Common myeloid progenitor, CD34-positive (primary cell): ENCODE results near the gene TFCP2L1.
"Not testable (repeated sequence)": the region's sequence is repeated elsewhere in the genome, so short reads cannot be mapped to it uniquely, and the experiment has no call there.

ENCODE experiments used
- CTCF ChIA-PET: fragments of 350-600 bp; sonication (Branson Sonifier 250); formaldehyde crosslinking; loops from one replicate; lab custom pipeline; 2021; ENCODE audit warnings: antibody characterized with exemption; lab: Charles Lee
- POLR2A ChIA-PET: fragments of 350-600 bp; sonication (Branson Sonifier 250); formaldehyde crosslinking; loops from one replicate; lab custom pipeline; 2021; ENCODE audit warnings: antibody characterized with exemption; lab: Charles Lee
- DNase-seq, 3 donors: peaks; one replicate each; pipeline versions ENCODE4 v3.0.0 to v3.0.0-alpha.2; 2013
- H3K27ac ChIP-seq, 2 experiments: 1 replicate in 1 of 2; 2 replicates in 1 of 2; pipeline ENCODE4 v1.7.0; 2013; ENCODE audit warnings: inconsistent platforms in 2 of 2, low read length in 2 of 2, mild to moderate bottlenecking in 2 of 2, low read depth in 1 of 2, moderate library complexity in 1 of 2; ENCODE audit not compliant: severe bottlenecking in 2 of 2, insufficient read depth in 1 of 2, poor library complexity in 1 of 2
- H3K27me3 ChIP-seq, 5 experiments: replicated peaks in 2 of 5; 1 replicate in 3 of 5; 2 replicates in 2 of 5; pipeline versions ENCODE4 v1.6.1 to v1.7.0; 2013; ENCODE audit warnings: low read length in 4 of 5, mild to moderate bottlenecking in 2 of 5, moderate library complexity in 2 of 5, inconsistent platforms in 1 of 5; ENCODE audit not compliant: insufficient read depth in 5 of 5, control insufficient read depth in 4 of 5
- H3K36me3 ChIP-seq, 4 experiments: 1 replicate in 2 of 4; 2 replicates in 2 of 4; pipeline versions ENCODE4 v1.6.1 to v1.7.0; 2013; ENCODE audit warnings: low read length in 3 of 4, control low read depth in 1 of 4, mild to moderate bottlenecking in 1 of 4; ENCODE audit not compliant: control insufficient read depth in 4 of 4, insufficient read depth in 4 of 4
- H3K4me1 ChIP-seq, 4 experiments: 1 replicate in 3 of 4; 2 replicates in 1 of 4; pipeline versions ENCODE4 v1.6.1 to v1.7.1; 2013; ENCODE audit warnings: low read length in 3 of 4, mild to moderate bottlenecking in 3 of 4, control low read depth in 1 of 4, inconsistent platforms in 1 of 4, moderate library complexity in 1 of 4; ENCODE audit not compliant: control insufficient read depth in 4 of 4, insufficient read depth in 4 of 4; ENCODE audit errors: control extremely low read depth in 1 of 4
- H3K4me3 ChIP-seq, 7 experiments: 1 replicate in 4 of 7; 2 replicates in 3 of 7; pipeline versions ENCODE4 v1.5.1 to v1.7.0; 2013; ENCODE audit warnings: mild to moderate bottlenecking in 7 of 7, low read length in 6 of 7, moderate library complexity in 6 of 7, inconsistent platforms in 2 of 7, low read depth in 2 of 7, control low read depth in 1 of 7; ENCODE audit not compliant: insufficient read depth in 4 of 7, control insufficient read depth in 1 of 7; ENCODE audit errors: extremely low read depth in 1 of 7
- H3K9me3 ChIP-seq, 5 experiments: 1 replicate in 4 of 5; 2 replicates in 1 of 5; pipeline versions ENCODE4 v1.6.1 to v1.7.1; 2013; ENCODE audit warnings: low read length in 4 of 5, mild to moderate bottlenecking in 2 of 5, inconsistent platforms in 1 of 5, low read depth in 1 of 5, moderate library complexity in 1 of 5; ENCODE audit not compliant: control insufficient read depth in 4 of 5, insufficient read depth in 2 of 5; ENCODE audit errors: control extremely low read depth in 1 of 5
- WGBS: methylation state at CpG from one replicate; pipeline ENCODE4 v1.1.5; 2013; ENCODE audit not compliant: insufficient coverage; 5-methylcytosine and 5-hydroxymethylcytosine counted together

TFCP2L1 gene

DNA sequence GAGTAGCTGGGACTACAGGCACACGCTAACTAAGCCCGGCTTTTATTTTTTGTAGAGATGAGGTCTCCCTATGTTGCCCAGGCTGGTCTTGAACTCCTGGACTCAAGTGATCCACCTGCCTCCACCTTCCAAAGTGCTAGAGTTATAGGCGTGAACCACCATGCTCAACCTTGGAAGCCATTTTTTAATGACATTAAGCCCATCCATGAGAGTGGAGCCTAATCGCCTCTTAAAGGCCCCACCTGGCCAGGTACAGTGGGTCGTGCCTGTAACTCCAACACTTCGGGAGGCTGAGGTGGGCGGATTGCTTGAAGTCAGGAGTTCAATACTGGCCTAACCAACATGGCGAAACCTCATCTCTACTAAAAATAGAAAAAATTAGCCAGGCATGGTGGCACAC, 41.6 kb upstream of the TFCP2L1 start:
- WGBS: 100% methylated on average over 7 of the region's 8 CpGs
- CTCF ChIA-PET: interaction anchor here (1.3 kb wide), 1 partner anchor 200 kb away, joined by 4 read pairs; no protein-coding TSS in a partner anchor
- peaks cover 0 to 6% (median 0%) of the 10 kb centered on the region in 4 experiments for H3K4me1 ChIP-seq
- no peak overlapping the region for H3K27ac ChIP-seq
- no peaks in the 10 kb centered on the region for H3K27me3 ChIP-seq
- POLR2A ChIA-PET: no interaction called here
- no peaks in the 10 kb centered on the region for H3K36me3 ChIP-seq
- DNase-seq: no peak
- H3K4me3 ChIP-seq: no peak overlapping the region
- no peaks in the 10 kb centered on the region for H3K9me3 ChIP-seq

DNA sequence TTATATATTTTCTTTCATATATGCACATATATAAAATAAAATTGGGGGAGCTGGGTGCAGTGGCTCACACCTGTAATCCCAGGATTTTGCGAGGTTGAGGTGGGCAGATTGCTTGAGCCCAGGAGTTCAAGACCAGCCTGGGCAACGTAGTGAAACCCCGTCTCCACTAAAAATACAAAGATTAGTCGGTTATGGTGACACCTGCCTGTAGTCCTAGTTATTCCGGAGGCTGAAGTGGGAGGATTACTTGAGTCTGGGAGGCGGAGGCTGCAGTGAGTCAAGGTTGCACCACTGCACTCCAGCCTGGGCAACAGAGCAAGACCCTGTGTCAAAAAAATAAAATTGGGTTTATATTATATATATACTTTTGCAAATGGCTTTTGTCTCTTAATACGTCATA, 39.6 kb upstream of the TFCP2L1 start:
- no peak for DNase-seq
- H3K36me3 ChIP-seq: no peaks in the 10 kb centered on the region
- WGBS: 100% methylated on average over 1 of the region's 7 CpGs
- H3K4me1 ChIP-seq: peaks cover 0 to 6% (median 0%) of the 10 kb centered on the region in 4 experiments
- H3K4me3 ChIP-seq: no peak overlapping the region
- no peaks in the 10 kb centered on the region for H3K27me3 ChIP-seq
- H3K9me3 ChIP-seq: no peaks in the 10 kb centered on the region
- H3K27ac ChIP-seq: no peak overlapping the region
- POLR2A ChIA-PET: no interaction called here
- CTCF ChIA-PET: interaction anchor here (0.8 to 1.4 kb wide), 4 partner anchors 14 to 229 kb away, joined by 3 to 6 read pairs (median 4); no protein-coding TSS in a partner anchor

GRCh38 chr2:121321476-121321875, 36.5 kb upstream of the TFCP2L1 start:
- Histone ChIP-seq H3K27ac (no peak overlapping the region), H3K4me3 (no peak overlapping the region), H3K36me3 (no peaks in the 10 kb centered on the region), H3K4me1 (peaks cover 0 to 6% (median 0%) of the 10 kb centered on the region in 4 experiments), H3K27me3 (no peaks in the 10 kb centered on the region), H3K9me3 (no peaks in the 10 kb centered on the region)
- DNase-seq: no peak
- 88% methylated on average over 7 of the region's 8 CpGs for WGBS
- CTCF ChIA-PET: interaction anchor here (0.7 to 2.0 kb wide), 6 partner anchors 11 to 195 kb away, joined by 3 to 6 read pairs (median 3); no protein-coding TSS in a partner anchor
- POLR2A ChIA-PET: no interaction called here

GRCh38 chr2:121319941-121320340, 34.9 kb upstream of the TFCP2L1 start:
- POLR2A ChIA-PET: no interaction called here
- no peaks in the 10 kb centered on the region for H3K27me3 ChIP-seq
- CTCF ChIA-PET: interaction anchor here (0.6 to 2.0 kb wide), 8 partner anchors 9 to 629 kb away, joined by 3 to 6 read pairs (median 4); no protein-coding TSS in a partner anchor
- 100% methylated on average over 3 of the region's 3 CpGs for WGBS
- peaks cover 0 to 6% (median 0%) of the 10 kb centered on the region in 4 experiments for H3K4me1 ChIP-seq
- H3K27ac ChIP-seq: no peak overlapping the region
- no peak for DNase-seq
- no peaks in the 10 kb centered on the region for H3K9me3 ChIP-seq
- H3K36me3 ChIP-seq: no peaks in the 10 kb centered on the region
- no peak overlapping the region for H3K4me3 ChIP-seq

DNA sequence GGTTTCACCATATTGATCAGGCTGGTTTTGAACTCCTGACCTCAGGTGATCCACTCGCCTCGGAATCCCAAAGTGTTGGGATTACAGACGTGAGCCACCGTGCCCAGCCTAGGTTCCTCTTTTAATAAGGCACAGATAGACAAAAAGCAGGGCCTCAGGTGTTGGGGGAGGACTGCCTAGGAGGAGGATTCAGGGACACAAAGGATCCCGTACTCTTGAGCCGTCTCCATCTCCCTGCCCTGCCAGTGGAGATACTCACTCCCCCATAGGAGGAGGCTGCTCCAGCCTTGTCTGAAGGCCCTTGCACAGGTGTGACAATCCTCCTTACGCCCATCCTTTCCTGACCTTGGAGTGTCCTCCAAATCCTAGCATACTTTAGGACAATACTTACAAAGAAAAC, 32.0 kb upstream of the TFCP2L1 start:
- whole genome bisulfite sequencing: 91% methylated on average over 6 of the region's 7 CpGs
- H3K36me3 ChIP-seq: no peaks in the 10 kb centered on the region
- H3K4me1 ChIP-seq: no peaks in the 10 kb centered on the region
- ChIA-PET CTCF (no interaction called here), POLR2A (no interaction called here)
- no peaks in the 10 kb centered on the region for H3K9me3 ChIP-seq
- H3K4me3 ChIP-seq: no peak overlapping the region
- no peak for DNase-seq
- H3K27me3 ChIP-seq: no peaks in the 10 kb centered on the region
- H3K27ac ChIP-seq: no peak overlapping the region

DNA sequence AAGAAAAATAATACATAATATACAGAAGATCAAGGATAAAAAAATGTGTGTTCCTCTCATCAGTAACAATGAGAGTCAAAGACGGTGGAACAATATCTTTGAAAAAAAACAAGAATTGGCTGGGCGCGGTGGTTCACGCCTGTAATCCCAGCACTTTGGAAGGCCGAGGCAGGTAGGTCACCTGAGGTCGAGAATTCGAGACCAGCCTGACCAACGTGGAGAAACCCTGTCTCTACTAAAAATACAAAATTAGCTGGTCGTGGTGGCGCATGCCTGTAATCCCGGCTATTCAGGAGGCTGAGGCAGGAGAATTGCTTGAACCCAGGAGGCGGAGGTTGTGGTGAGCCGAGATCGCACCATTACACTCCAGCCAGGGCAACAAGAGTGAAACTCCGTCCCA, 28.7 kb upstream of the TFCP2L1 start:
- H3K4me3 ChIP-seq, POLR2A ChIA-PET, H3K9me3 ChIP-seq, H3K36me3 ChIP-seq, H3K27me3 ChIP-seq, H3K27ac ChIP-seq, DNase-seq, H3K4me1 ChIP-seq: not testable (repeated sequence)
- CTCF ChIA-PET: interaction anchor here (0.8 to 1.0 kb wide), 2 partner anchors 9 to 17 kb away, joined by 3 to 4 read pairs; no protein-coding TSS in a partner anchor
- 95% methylated on average over 10 of the region's 15 CpGs for WGBS

DNA sequence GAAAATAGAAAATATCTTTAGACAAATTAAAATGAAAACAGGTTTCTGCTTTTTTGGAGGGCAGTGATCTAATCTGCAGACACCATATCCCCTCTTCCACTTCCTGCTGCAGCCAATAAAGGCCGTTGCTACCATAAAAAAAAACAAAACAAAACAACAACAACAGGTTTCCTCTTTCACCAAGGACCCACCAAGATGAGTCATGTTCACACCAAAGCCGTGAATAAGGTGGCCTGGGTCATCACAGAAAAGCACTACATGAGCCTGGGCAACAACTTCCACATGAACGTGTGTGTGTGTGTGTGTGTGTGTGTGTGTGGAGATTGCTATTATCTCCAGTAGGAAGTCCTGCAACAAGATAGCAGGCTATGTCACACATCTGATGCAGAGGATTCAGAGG, 24.8 kb upstream of the TFCP2L1 start:
- H3K27ac ChIP-seq: peak overlapping the region; percentile 80 to 88
- 10% methylated on average over 2 of the region's 3 CpGs for WGBS

More for the DNA sequence above, 24.8 kb upstream of the TFCP2L1 start:
- peaks cover 0 to 2% (median 0%) of the 10 kb centered on the region in 5 experiments for H3K9me3 ChIP-seq
- peak; percentile 93 to 99 (median 97) for DNase-seq
- ChIA-PET CTCF (interaction anchor here (1.0 kb wide), 1 partner anchor 9 kb away, joined by 3 read pairs; no protein-coding TSS in a partner anchor), POLR2A (no interaction called here)
- peaks cover 0 to 9% (median 3%) of the 10 kb centered on the region in 4 experiments for H3K4me1 ChIP-seq
- H3K36me3 ChIP-seq: no peaks in the 10 kb centered on the region
- no peaks in the 10 kb centered on the region for H3K27me3 ChIP-seq
- H3K4me3 ChIP-seq: peak overlapping the region in 1 of 7 experiments; percentile 33
